OCI-LY3 (cell line): ENCODE data around the gene IRF2.
A peak's percentile ranks its signal among the peaks of the same experiment; 100 is the strongest.

Experiments used
- H2AFZ ChIP-seq: fragments of 200-600, 300-600 bp; shearing (Covaris generic); 2 replicates; pipeline ENCODE4 v1.6.0; 2014; ENCODE audit warnings: antibody characterized with exemption, low read depth, low read length
- H3K27ac ChIP-seq: fragments of 200-600, 300-600 bp; sonication (generic); 2 replicates; pipeline ENCODE4 v1.5.1; 2014; ENCODE audit warnings: mild to moderate bottlenecking, low read length, moderate library complexity, mixed read lengths
- H3K27me3 ChIP-seq: fragments of 200-600, 300-600 bp; sonication (generic); 2 replicates; pipeline ENCODE4 v1.6.1; 2014; ENCODE audit warnings: low read depth, low read length, mixed read lengths
- H3K36me3 ChIP-seq: fragments of 200-600, 300-600 bp; sonication (generic); replicated peaks from 2 replicates; pipeline ENCODE3; 2014; ENCODE audit warnings: low read depth, low read length, mixed read lengths
- H3K4me1 ChIP-seq: fragments of 300-600, 200-600 bp; sonication (generic); 2 replicates; pipeline ENCODE4 v1.6.1; 2014; ENCODE audit warnings: low read length, mixed read lengths
- H3K4me2 ChIP-seq: fragments of 200-600, 300-600 bp; sonication (generic); 2 replicates; pipeline ENCODE4 v1.6.1; 2014; ENCODE audit warnings: low read length, mixed read lengths
- H3K4me3 ChIP-seq: fragments of 300-600, 200-600 bp; sonication (generic); 2 replicates; pipeline ENCODE4 v1.5.1; 2014; ENCODE audit warnings: antibody characterized with exemption, mild to moderate bottlenecking, low read length, moderate library complexity
- H3K79me2 ChIP-seq: fragments of 300-600, 200-600 bp; shearing (Covaris generic); 2 replicates; pipeline ENCODE4 v1.6.1; 2014; ENCODE audit warnings: mild to moderate bottlenecking, low read length, mixed read lengths
- H3K9ac ChIP-seq: fragments of 300-600, 200-600 bp; shearing (Covaris generic); 2 replicates; pipeline ENCODE4 v1.6.0; 2014; ENCODE audit warnings: mild to moderate bottlenecking, low read length, moderate library complexity
- H3K9me3 ChIP-seq: fragments of 200-600, 300-600 bp; shearing (Covaris generic); 2 replicates; pipeline ENCODE4 v1.6.1; 2014; ENCODE audit warnings: low read length, mixed read lengths; ENCODE audit not compliant: insufficient read depth
- H4K20me1 ChIP-seq: fragments of 200-600, 300-600 bp; sonication (generic); 2 replicates; pipeline ENCODE4 v1.6.1; 2016; ENCODE audit warnings: low read length, mixed read lengths; ENCODE audit not compliant: insufficient read depth
- CTCF ChIP-seq: fragments of 200-600, 300-600 bp; sonication (generic); IDR thresholded peaks from 2 replicates; pipeline ENCODE4 v1.5.1; 2014; ENCODE audit warnings: antibody characterized with exemption, low read length, low read depth
- EZH2phosphoT487 ChIP-seq: fragments of 200-600 bp; shearing (Covaris generic); IDR thresholded peaks from 2 replicates; pipeline ENCODE4 v1.6.1; 2018; ENCODE audit warnings: antibody characterized with exemption, mixed run types, low read depth

Gene IRF2

GRCh38 chr4:184455299-184455698 is 19.1 kb downstream of the IRF2 start:
- no peak overlapping the region for H2AFZ ChIP-seq
- peaks cover 25% of the 10 kb centered on the region for H3K4me1 ChIP-seq
- H3K9me3 ChIP-seq: no peaks in the 10 kb centered on the region

GRCh38 chr4:184453365-184454160 is 20.8 kb downstream of the IRF2 start:
- Histone ChIP-seq H4K20me1 (peaks cover 84% of the 10 kb centered on the region), H3K79me2 (peaks cover 94% of the 10 kb centered on the region), H3K9ac (no peak overlapping the region), H3K36me3 (no peaks in the 10 kb centered on the region), H3K27me3 (no peaks in the 10 kb centered on the region), H2AFZ (no peak overlapping the region), H3K27ac (peak overlapping the region; percentile 39), H3K4me2 (peak overlapping the region; percentile 34), H3K9me3 (no peaks in the 10 kb centered on the region), H3K4me1 (peaks cover 33% of the 10 kb centered on the region), H3K4me3 (no peak overlapping the region)
- TF ChIP-seq CTCF (no peak), EZH2phosphoT487 (no peak)

More at GRCh38 chr4:184455299-184455698, 19.1 kb downstream of the IRF2 start:
- no peak overlapping the region for H3K9ac ChIP-seq
- H3K4me2 ChIP-seq: no peak overlapping the region
- H3K4me3 ChIP-seq: no peak overlapping the region
- H3K27ac ChIP-seq: no peak overlapping the region
- H3K79me2 ChIP-seq: peaks cover 94% of the 10 kb centered on the region
- no peaks in the 10 kb centered on the region for H3K36me3 ChIP-seq
- no peaks in the 10 kb centered on the region for H3K27me3 ChIP-seq
- H4K20me1 ChIP-seq: peaks cover 82% of the 10 kb centered on the region
- no peak for TF ChIP-seq CTCF
- no peak for TF ChIP-seq EZH2phosphoT487

- Histone ChIP-seq H2AFZ (no peak overlapping the region), H3K4me1 (peaks cover 33% of the 10 kb centered on the region), H3K27ac (no peak overlapping the region), H3K79me2 (peaks cover 94% of the 10 kb centered on the region), H3K9me3 (no peaks in the 10 kb centered on the region), H4K20me1 (peaks cover 85% of the 10 kb centered on the region), H3K36me3 (no peaks in the 10 kb centered on the region), H3K4me3 (no peak overlapping the region), H3K9ac (no peak overlapping the region), H3K4me2 (no peak overlapping the region), H3K27me3 (no peaks in the 10 kb centered on the region)
- no peak for TF ChIP-seq CTCF
- TF ChIP-seq EZH2phosphoT487: no peak
These were observed 21.6 kb downstream of the IRF2 start for GRCh38 chr4:184452740-184453139.

DNA sequence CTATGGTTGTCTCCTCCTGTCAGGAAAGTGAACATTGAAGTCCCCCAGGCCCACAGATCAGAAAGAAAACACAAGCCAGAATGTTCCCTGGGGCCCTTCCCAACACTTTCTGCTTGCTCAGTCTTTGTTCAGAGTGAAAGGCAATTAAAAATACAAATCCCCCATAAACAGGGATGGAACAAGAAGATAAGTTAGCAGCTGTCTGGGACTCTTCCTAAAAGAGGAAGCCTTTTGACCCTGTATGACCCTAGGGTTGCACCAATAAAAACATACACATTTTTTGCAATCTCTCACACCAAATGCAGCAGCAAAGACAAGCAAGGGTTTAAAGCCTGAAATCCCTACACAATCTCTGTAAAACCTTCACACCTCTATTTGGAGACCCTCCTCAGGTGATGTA is 22.6 kb downstream of the IRF2 start:
- H3K36me3 ChIP-seq: no peaks in the 10 kb centered on the region
- H3K79me2 ChIP-seq: peaks cover 94% of the 10 kb centered on the region
- H3K27ac ChIP-seq: no peak overlapping the region
- no peak overlapping the region for H3K9ac ChIP-seq
- H3K27me3 ChIP-seq: no peaks in the 10 kb centered on the region
- no peak overlapping the region for H3K4me2 ChIP-seq
- TF ChIP-seq EZH2phosphoT487: no peak
- no peak for TF ChIP-seq CTCF
- peaks cover 86% of the 10 kb centered on the region for H4K20me1 ChIP-seq
- no peak overlapping the region for H2AFZ ChIP-seq
- H3K4me3 ChIP-seq: no peak overlapping the region
- H3K4me1 ChIP-seq: peaks cover 33% of the 10 kb centered on the region
- no peaks in the 10 kb centered on the region for H3K9me3 ChIP-seq
